Trophoblast cell (in vitro differentiated cells and primary cell): ENCODE measurements around the gene SCD.

Source experiments
- DNase-seq, 2 donors: peaks; one replicate each; pipeline ENCODE4 v3.0.0-alpha.2; 2016
- H2AFZ ChIP-seq: 2 replicates; pipeline ENCODE4 v1.6.1; 2013; ENCODE audit warnings: low read length, moderate library complexity, mild to moderate bottlenecking; ENCODE audit not compliant: insufficient read depth, poor library complexity
- H2AK5ac ChIP-seq: 2 replicates; pipeline ENCODE4 v1.6.1; 2013; ENCODE audit warnings: mild to moderate bottlenecking, low read length
- H2BK120ac ChIP-seq: 2 replicates; pipeline ENCODE4 v1.6.1; 2013; ENCODE audit warnings: low read length, mild to moderate bottlenecking, moderate library complexity; ENCODE audit not compliant: insufficient read depth, poor library complexity
- H2BK12ac ChIP-seq: 2 replicates; pipeline ENCODE4 v1.6.1; 2013; ENCODE audit warnings: mild to moderate bottlenecking, low read length, moderate library complexity
- H2BK5ac ChIP-seq: 2 replicates; pipeline ENCODE4 v1.6.1; 2013; ENCODE audit warnings: low read length, low read depth, moderate library complexity, mild to moderate bottlenecking; ENCODE audit not compliant: poor library complexity
- H3K14ac ChIP-seq: 2 replicates; pipeline ENCODE4 v1.6.1; 2013; ENCODE audit warnings: mild to moderate bottlenecking, low read length
- H3K18ac ChIP-seq: 2 replicates; pipeline ENCODE4 v1.6.1; 2013; ENCODE audit warnings: mild to moderate bottlenecking, low read length
- H3K23ac ChIP-seq: 2 replicates; pipeline ENCODE4 v1.6.1; 2013; ENCODE audit warnings: low read length
- H3K27ac ChIP-seq: 2 replicates; pipeline ENCODE4 v1.5.1; 2013; ENCODE audit warnings: low read depth, mild to moderate bottlenecking, inconsistent platforms, low read length, moderate library complexity
- H3K27me3 ChIP-seq: 2 replicates; pipeline ENCODE4 v1.6.1; 2013; ENCODE audit warnings: inconsistent platforms, mild to moderate bottlenecking, low read length, moderate library complexity; ENCODE audit not compliant: insufficient read depth
- H3K36me3 ChIP-seq, 2 experiments: 1 replicate in 1 of 2; 2 replicates in 1 of 2; pipeline ENCODE4 v1.6.1; 2013; ENCODE audit warnings: low read length in 2 of 2, mild to moderate bottlenecking in 2 of 2, moderate library complexity in 1 of 2; ENCODE audit not compliant: insufficient read depth in 2 of 2, control insufficient read depth in 1 of 2
- H3K4ac ChIP-seq: 2 replicates; pipeline ENCODE4 v1.6.1; 2013; ENCODE audit warnings: low read depth, mild to moderate bottlenecking, low read length, moderate library complexity
- H3K4me1 ChIP-seq, 2 experiments: 1 replicate in 1 of 2; 2 replicates in 1 of 2; pipeline ENCODE4 v1.6.1; 2013; ENCODE audit warnings: low read length in 2 of 2, mild to moderate bottlenecking in 2 of 2, moderate library complexity in 1 of 2; ENCODE audit not compliant: insufficient read depth in 2 of 2, control insufficient read depth in 1 of 2
- H3K4me2 ChIP-seq: 2 replicates; pipeline ENCODE4 v1.6.1; 2013; ENCODE audit warnings: inconsistent platforms, mild to moderate bottlenecking, low read length, moderate library complexity
- H3K4me3 ChIP-seq: 2 replicates; pipeline ENCODE4 v1.5.1; 2013; ENCODE audit warnings: mild to moderate bottlenecking, low read depth, low read length, inconsistent platforms
- H3K79me1 ChIP-seq: one replicate; pipeline ENCODE4 v1.6.1; 2013; ENCODE audit warnings: low read length
- H3K79me2 ChIP-seq: 2 replicates; pipeline ENCODE4 v1.6.1; 2013; ENCODE audit warnings: low read length, mild to moderate bottlenecking; ENCODE audit not compliant: control insufficient read depth, insufficient read depth, poor library complexity
- H3K9ac ChIP-seq: 2 replicates; pipeline ENCODE4 v1.6.1; 2013; ENCODE audit warnings: mild to moderate bottlenecking, low read length
- H3K9me3 ChIP-seq: 2 replicates; pipeline ENCODE4 v1.6.1; 2013; ENCODE audit warnings: low read depth, mild to moderate bottlenecking, control low read depth, inconsistent platforms, low read length; ENCODE audit not compliant: insufficient read depth
- H4K12ac ChIP-seq: 2 replicates; pipeline ENCODE4 v1.6.1; 2013; ENCODE audit warnings: low read depth, mild to moderate bottlenecking, low read length, moderate library complexity
- H4K8ac ChIP-seq: 2 replicates; pipeline ENCODE4 v1.6.1; 2013; ENCODE audit warnings: low read depth, mild to moderate bottlenecking, low read length, moderate library complexity
- H4K91ac ChIP-seq: one replicate; pipeline ENCODE4 v1.6.1; 2013; ENCODE audit warnings: low read depth, mild to moderate bottlenecking, low read length, moderate library complexity
- WGBS: extraction: QIAGEN DNeasy Blood & Tissue Kit; methylation state at CpG from one replicate; pipeline ENCODE4 v1.1.7; 2013; ENCODE audit warnings: missing lambda C conversion rate; ENCODE audit not compliant: insufficient read length, insufficient coverage; ENCODE audit errors: extremely low coverage; 5-methylcytosine and 5-hydroxymethylcytosine counted together

The SCD gene

DNA sequence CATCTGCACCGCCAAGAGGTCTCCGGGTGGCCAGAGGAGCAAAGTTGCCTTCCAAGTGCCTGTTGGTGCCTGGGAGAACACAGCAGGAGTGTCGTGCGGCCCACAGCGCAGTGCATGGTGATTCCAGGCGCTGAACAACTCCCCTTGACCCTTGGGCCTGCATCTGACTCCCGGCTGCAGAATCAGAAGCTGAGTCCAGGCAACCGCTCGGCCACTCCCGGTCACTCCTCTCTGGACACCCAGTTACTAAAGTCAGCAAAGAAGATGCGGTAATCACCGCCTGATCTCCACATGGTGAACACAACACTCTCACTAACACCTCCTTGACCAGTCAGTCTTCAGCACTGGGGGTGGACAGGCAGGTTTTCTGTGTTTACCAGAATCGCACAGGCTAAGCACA lies 35.5 kb downstream of the SCD start:
- Histone ChIP-seq H3K18ac (no peak overlapping the region), H3K4me2 (no peak overlapping the region), H2AFZ (no peak overlapping the region), H3K79me2 (no peaks in the 10 kb centered on the region), H2BK12ac (no peak overlapping the region), H2BK5ac (no peak overlapping the region), H2BK120ac (no peak overlapping the region), H3K27ac (no peak overlapping the region), H3K14ac (no peak overlapping the region), H3K36me3 (peaks cover 11 to 13% of the 10 kb centered on the region in 2 experiments), H3K4ac (no peak overlapping the region), H3K9ac (no peak overlapping the region), H3K4me3 (no peak overlapping the region), H3K79me1 (peaks cover 3% of the 10 kb centered on the region), H2AK5ac (no peak overlapping the region), H3K23ac (no peak overlapping the region), H3K4me1 (peaks cover 0 to 2% of the 10 kb centered on the region in 2 experiments), H3K9me3 (no peaks in the 10 kb centered on the region), H4K8ac (no peak overlapping the region), H3K27me3 (no peaks in the 10 kb centered on the region), H4K91ac (no peak overlapping the region), H4K12ac (no peak overlapping the region)
- DNase-seq, result no peak
- WGBS, result no CpG with 5 or more reads among the region's 13 CpGs

DNA sequence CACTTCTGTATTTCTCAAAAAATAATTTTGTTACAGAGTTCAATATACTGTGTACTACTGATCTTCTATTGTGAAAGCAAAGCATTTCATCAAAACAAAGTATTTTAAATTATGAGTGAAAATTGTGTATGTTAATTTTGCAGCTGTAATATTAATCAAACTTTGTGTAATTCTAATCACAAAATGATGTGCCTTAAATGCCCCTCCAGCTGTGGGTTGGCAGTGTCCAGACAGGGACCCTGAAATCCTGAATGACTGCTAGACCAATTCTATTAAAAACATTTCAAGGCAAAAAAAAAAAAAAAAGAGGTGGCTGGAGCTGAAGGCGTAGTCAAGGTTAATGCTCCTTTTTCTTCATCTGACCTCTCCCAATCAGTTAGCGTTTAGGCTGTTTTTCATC lies 36.2 kb downstream of the SCD start:
- no peak overlapping the region for H2BK5ac ChIP-seq
- DNase-seq, result no peak
- no peak overlapping the region for H2AFZ ChIP-seq
- no peak overlapping the region for H4K12ac ChIP-seq
- no peaks in the 10 kb centered on the region for H3K79me2 ChIP-seq
- no peak overlapping the region for H2AK5ac ChIP-seq
- no peak overlapping the region for H3K4me2 ChIP-seq
- no peaks in the 10 kb centered on the region for H3K79me1 ChIP-seq
- peaks cover 0 to 2% of the 10 kb centered on the region in 2 experiments for H3K4me1 ChIP-seq
- no peak overlapping the region for H3K4ac ChIP-seq
- no peak overlapping the region for H3K18ac ChIP-seq
- no peak overlapping the region for H3K4me3 ChIP-seq
- H3K27ac ChIP-seq, result no peak overlapping the region
- H3K27me3 ChIP-seq, result no peaks in the 10 kb centered on the region
- H3K23ac ChIP-seq, result no peak overlapping the region
- no peak overlapping the region for H2BK12ac ChIP-seq
- WGBS, result no CpG with 5 or more reads among the region's 2 CpGs
- no peak overlapping the region for H3K9ac ChIP-seq
- no peak overlapping the region for H4K91ac ChIP-seq
- no peaks in the 10 kb centered on the region for H3K9me3 ChIP-seq
- H2BK120ac ChIP-seq, result no peak overlapping the region
- H3K36me3 ChIP-seq, result peaks cover 11 to 13% of the 10 kb centered on the region in 2 experiments
- H4K8ac ChIP-seq, result no peak overlapping the region
- no peak overlapping the region for H3K14ac ChIP-seq

DNA sequence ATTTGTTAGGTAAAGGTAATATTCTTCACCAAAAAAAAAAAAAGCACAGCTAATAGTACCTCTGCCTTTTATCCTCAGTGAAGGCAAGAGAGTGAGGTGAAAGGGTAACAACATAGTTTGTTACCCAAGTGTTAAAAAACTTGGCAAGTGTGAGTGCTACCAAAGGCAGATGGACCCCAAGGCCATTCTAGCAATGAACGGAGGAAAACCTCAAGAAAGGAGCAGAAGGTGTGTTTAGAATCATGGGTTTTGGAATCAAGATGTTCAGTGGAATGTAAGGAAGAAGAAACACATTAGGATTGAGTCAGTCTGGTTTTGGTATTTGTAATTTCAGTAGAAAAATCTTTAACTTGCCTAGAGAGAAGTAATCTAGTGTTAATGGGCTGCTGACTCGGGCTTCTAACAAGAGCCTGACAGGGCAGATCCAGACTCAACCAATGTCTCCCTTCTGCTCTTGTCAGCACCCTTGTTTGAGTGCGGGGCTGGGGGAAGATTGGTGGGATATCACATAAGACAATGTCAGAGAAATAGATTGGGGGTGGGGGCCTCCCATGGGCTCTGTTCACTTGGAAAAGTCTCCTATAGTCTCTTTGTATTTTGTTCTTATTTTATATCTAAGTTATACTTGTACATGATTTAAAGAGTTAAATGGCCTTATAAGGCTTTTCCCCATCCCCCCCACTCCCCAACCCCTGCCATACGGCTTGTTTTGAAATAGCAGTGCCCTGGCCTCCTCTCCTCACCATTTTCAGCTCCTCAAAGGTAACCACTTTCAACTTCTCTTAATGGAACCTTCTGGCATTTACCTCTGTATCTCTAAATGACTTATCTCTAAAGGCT lies 44.4 kb downstream of the SCD start:
- H2BK12ac ChIP-seq, result no peak overlapping the region
- H3K4ac ChIP-seq, result no peak overlapping the region
- no peak overlapping the region for H2BK5ac ChIP-seq
- H4K12ac ChIP-seq, result no peak overlapping the region
- H3K27me3 ChIP-seq, result no peaks in the 10 kb centered on the region
- H3K27ac ChIP-seq, result no peak overlapping the region
- no CpG with 5 or more reads among the region's 4 CpGs for WGBS
- H3K9ac ChIP-seq, result no peak overlapping the region
- no peak overlapping the region for H4K91ac ChIP-seq
- H3K14ac ChIP-seq, result no peak overlapping the region
- no peaks in the 10 kb centered on the region for H3K4me1 ChIP-seq
- no peak overlapping the region for H2AFZ ChIP-seq
- no peaks in the 10 kb centered on the region for H3K79me2 ChIP-seq
- no peak overlapping the region for H4K8ac ChIP-seq
- H3K9me3 ChIP-seq, result no peaks in the 10 kb centered on the region
- no peaks in the 10 kb centered on the region for H3K36me3 ChIP-seq
- no peak overlapping the region for H3K23ac ChIP-seq
- no peak overlapping the region for H3K4me3 ChIP-seq
- H3K79me1 ChIP-seq, result no peaks in the 10 kb centered on the region
- H3K4me2 ChIP-seq, result no peak overlapping the region
- H3K18ac ChIP-seq, result no peak overlapping the region
- no peak overlapping the region for H2AK5ac ChIP-seq
- H2BK120ac ChIP-seq, result no peak overlapping the region
- no peak for DNase-seq

DNA sequence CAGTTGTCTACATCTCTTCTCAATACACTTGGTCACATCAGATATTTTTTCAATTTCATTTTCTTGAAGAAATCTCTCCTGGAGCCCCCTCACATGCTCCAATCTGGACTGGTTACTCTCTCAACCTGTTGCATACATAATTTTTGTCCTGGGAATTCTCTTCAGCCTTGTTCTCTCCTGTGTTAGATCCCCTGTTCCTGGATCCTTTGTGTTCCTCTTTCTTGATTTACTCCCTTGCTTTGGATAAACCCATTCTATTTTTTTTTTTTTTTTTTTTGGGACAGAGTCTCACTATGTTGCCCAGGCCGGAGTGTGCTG lies 45.6 kb downstream of the SCD start:
- Histone ChIP-seq H2AK5ac (no peak overlapping the region), H4K12ac (no peak overlapping the region), H3K9ac (no peak overlapping the region), H3K4me2 (no peak overlapping the region), H2AFZ (no peak overlapping the region), H3K23ac (no peak overlapping the region), H2BK5ac (no peak overlapping the region), H3K27me3 (no peaks in the 10 kb centered on the region), H2BK120ac (no peak overlapping the region), H3K18ac (no peak overlapping the region), H3K14ac (no peak overlapping the region), H3K9me3 (no peaks in the 10 kb centered on the region), H3K4me1 (no peaks in the 10 kb centered on the region), H3K36me3 (no peaks in the 10 kb centered on the region), H2BK12ac (no peak overlapping the region), H3K4me3 (no peak overlapping the region), H3K27ac (no peak overlapping the region), H3K79me2 (no peaks in the 10 kb centered on the region), H4K8ac (no peak overlapping the region), H3K4ac (no peak overlapping the region), H4K91ac (no peak overlapping the region), H3K79me1 (no peaks in the 10 kb centered on the region)
- no CpG with 5 or more reads among the region's 1 CpG for WGBS
- DNase-seq, result no peak
